Calu3 (cell line): ENCODE data around the gene RANBP17. TPM values are rescaled to one million over a fixed set of nuclear protein-coding genes. Genes with fewer than 3 reads are reported as not detected.

Experiments
- BruUV-seq: library from RNA; stranded (reverse); fragments of 400-500 nt; replicated peaks from 2 replicates; lab custom pipeline; 2021; lab: Mats Ljungman, UMichigan
- CTCF ChIA-PET: fragments of 300-600 bp; sonication (Branson Sonifier 250); formaldehyde crosslinking; loops from one replicate; lab custom pipeline; 2022; ENCODE audit warnings: antibody characterized with exemption; lab: Charles Lee
- DNase-seq: peaks from one replicate; pipeline ENCODE4 v3.0.0; 2022
- H3K27ac Mint-ChIP-seq: one replicate; pipeline ENCODE4 v1.8.0; 2022; ENCODE audit warnings: mixed read lengths; ENCODE audit not compliant: unreplicated experiment
- H3K27me3 Mint-ChIP-seq: one replicate; pipeline ENCODE4 v1.8.0; 2022; ENCODE audit warnings: mixed read lengths; ENCODE audit not compliant: unreplicated experiment
- H3K36me3 Mint-ChIP-seq: one replicate; pipeline ENCODE4 v1.8.0; 2022; ENCODE audit warnings: mild to moderate bottlenecking, moderate library complexity, mixed read lengths; ENCODE audit not compliant: insufficient read depth, unreplicated experiment
- H3K4me1 Mint-ChIP-seq: one replicate; pipeline ENCODE4 v1.8.0; 2022; ENCODE audit warnings: mild to moderate bottlenecking, low read depth, mixed read lengths; ENCODE audit not compliant: unreplicated experiment
- H3K4me3 Mint-ChIP-seq: one replicate; pipeline ENCODE4 v1.8.0; 2022; ENCODE audit warnings: mild to moderate bottlenecking, low read depth, moderate library complexity, mixed read lengths; ENCODE audit not compliant: unreplicated experiment
- H3K9me3 Mint-ChIP-seq: one replicate; pipeline ENCODE4 v1.8.0; 2022; ENCODE audit warnings: low read depth, mixed read lengths; ENCODE audit not compliant: unreplicated experiment
- intact Hi-C: fragments of 100-400 bp; cut with micrococcal nuclease; formaldehyde crosslinking; loops from one replicate; pipeline ENCODE4 v1.10.0; 2022; ENCODE audit not compliant: unreplicated experiment
- total RNA-seq: library from RNA; stranded (reverse); gene quantifications from 2 replicates; pipeline ENCODE4 v1.2.3, GENCODE V29; 2022
- TF ChIP-seq, protein P1 (sequence below): fragments of 200-600 bp; IDR thresholded peaks from one replicate; pipeline ENCODE4 v1.8.0; 2022; ENCODE audit warnings: antibody characterized with exemption; ENCODE audit not compliant: unreplicated experiment

RANBP17 gene
- total RNA-seq, 1 experiment from 2014 or later: 117 TPM

DNA sequence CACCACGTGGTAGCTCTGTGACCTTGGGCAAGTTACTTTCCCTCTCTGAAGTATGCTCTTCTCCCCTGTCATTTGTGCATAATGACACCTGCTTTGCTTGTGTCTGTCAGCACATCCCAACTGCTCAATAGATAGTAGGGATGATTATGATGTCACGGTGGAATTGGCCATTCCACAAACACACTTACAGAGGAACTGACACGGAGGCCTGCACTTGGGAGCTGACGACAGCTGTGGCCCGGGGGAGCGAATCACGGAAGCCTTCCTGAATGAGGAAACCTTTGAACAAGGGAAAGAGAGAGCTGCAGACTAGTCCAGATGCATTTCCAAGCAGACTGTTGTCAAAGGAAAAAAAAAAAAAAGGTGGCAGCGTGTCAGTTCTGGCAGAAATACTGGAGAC, 468.2 kb downstream of the RANBP17 start:
- TF ChIP-seq, protein P1, sequence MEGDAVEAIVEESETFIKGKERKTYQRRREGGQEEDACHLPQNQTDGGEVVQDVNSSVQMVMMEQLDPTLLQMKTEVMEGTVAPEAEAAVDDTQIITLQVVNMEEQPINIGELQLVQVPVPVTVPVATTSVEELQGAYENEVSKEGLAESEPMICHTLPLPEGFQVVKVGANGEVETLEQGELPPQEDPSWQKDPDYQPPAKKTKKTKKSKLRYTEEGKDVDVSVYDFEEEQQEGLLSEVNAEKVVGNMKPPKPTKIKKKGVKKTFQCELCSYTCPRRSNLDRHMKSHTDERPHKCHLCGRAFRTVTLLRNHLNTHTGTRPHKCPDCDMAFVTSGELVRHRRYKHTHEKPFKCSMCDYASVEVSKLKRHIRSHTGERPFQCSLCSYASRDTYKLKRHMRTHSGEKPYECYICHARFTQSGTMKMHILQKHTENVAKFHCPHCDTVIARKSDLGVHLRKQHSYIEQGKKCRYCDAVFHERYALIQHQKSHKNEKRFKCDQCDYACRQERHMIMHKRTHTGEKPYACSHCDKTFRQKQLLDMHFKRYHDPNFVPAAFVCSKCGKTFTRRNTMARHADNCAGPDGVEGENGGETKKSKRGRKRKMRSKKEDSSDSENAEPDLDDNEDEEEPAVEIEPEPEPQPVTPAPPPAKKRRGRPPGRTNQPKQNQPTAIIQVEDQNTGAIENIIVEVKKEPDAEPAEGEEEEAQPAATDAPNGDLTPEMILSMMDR: no peak
- Mint-ChIP-seq H3K27me3 (peaks cover 59% of the 10 kb centered on the region), H3K36me3 (no peaks in the 10 kb centered on the region), H3K4me1 (no peaks in the 10 kb centered on the region), H3K4me3 (no peak overlapping the region), H3K27ac (no peak overlapping the region), H3K9me3 (no peaks in the 10 kb centered on the region)
- no peak for DNase-seq
- intact Hi-C loops: no loop called here
- CTCF ChIA-PET: interaction anchor here (0.7 to 0.8 kb wide), 2 partner anchors 9 to 1054 kb away, joined by 5 to 9 read pairs; no protein-coding TSS in a partner anchor
- no TSS peak for BruUV-seq

DNA sequence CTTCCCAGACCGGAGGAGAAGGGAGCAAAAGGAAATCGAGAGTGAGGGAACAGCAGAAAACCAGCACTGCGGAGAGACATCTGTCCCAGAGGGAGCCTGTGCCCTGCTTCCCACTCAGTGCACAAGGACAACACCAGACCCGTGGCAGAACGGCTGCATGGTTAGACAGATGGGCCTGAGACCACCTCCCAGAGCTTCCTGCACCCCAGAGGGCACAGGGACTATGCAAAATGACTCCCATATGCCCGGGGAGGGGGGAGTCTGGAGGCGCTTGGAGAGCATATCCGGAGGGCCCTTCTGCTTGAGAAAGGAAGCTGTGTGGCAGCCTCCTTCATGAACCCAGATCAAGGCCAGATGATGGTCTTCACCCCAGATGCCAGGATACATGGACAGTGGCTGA, 473.8 kb downstream of the RANBP17 start:
- Mint-ChIP-seq H3K4me1 (no peaks in the 10 kb centered on the region), H3K27me3 (peaks cover 30% of the 10 kb centered on the region), H3K36me3 (peaks cover 9% of the 10 kb centered on the region), H3K4me3 (no peak overlapping the region), H3K27ac (no peak overlapping the region), H3K9me3 (no peaks in the 10 kb centered on the region)
- DNase-seq: no peak
- TF ChIP-seq, protein P1: no peak
- intact Hi-C loops: loop anchor here (2.0 to 5.0 kb wide), 5 partner anchors 17 to 697 kb away; no protein-coding TSS in a partner anchor
- BruUV-seq: no TSS peak
- CTCF ChIA-PET: interaction anchor here (1.0 kb wide), 2 partner anchors 27 to 128 kb away, joined by 3 to 10 read pairs; partner anchors contain the start of gene TLX3

DNA sequence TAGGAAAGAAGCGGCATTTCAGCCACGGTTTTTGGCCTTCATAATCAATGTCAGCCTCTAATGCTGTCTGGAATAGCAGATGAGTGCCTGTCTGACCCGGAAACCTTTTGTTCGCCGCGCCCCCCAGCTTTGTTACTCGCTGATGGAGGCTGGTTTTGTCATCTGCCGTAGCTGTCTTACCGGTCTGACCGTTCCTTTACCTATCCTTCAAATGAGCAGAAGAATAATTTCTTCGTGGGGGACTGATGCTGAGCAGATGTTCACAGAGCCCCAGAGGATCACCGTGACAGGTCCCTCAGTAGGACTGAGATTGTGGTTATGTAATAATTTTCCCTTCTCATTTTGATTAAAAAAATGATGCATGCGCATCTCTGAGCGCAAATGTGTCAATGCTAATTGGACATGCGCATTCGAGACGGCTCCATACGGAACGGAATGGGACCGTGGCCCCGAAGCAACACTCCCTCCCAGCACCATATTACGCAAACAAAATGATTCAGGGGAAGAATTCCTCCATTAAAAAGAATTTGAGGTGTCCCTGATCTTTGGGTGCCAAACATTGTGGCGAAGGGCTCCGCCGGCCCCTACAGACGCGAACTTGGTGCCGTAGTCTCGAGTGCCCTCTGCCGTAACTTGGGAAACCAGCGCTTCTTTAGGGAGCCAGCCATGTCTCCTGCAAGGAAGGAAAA, 474.8 kb downstream of the RANBP17 start:
- intact Hi-C loops: loop anchor here (1.0 to 5.0 kb wide), 7 partner anchors 18 to 698 kb away; no protein-coding TSS in a partner anchor
- CTCF ChIA-PET: interaction anchor here (0.6 to 1.4 kb wide), 6 partner anchors 28 to 129 kb away, joined by 3 to 10 read pairs (median 4); partner anchors contain the start of gene TLX3
- peaks cover 22% of the 10 kb centered on the region for H3K27me3 Mint-ChIP-seq

DNA sequence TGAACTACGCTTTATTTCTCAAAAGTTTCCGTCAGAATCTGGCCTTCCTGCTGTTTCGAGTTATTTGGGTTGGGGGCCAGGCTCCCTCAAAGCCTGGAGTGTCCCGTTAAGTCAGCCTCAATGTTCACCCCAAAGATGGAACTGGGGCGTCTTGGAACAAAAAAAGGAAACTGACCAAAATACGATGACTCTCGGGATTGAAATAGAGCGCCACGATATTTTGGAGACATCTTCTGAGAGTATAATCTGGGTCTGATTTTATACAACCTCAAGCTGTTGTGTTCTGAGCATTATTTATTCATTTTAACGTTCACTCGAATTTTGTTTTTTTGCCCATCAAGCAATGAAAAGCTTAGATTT, 475.4 kb downstream of the RANBP17 start:
- CTCF ChIA-PET: interaction anchor here (1.4 kb wide), 1 partner anchor 130 kb away, joined by 5 read pairs; no protein-coding TSS in a partner anchor
- no peak overlapping the region for H3K27ac Mint-ChIP-seq
- H3K9me3 Mint-ChIP-seq: no peaks in the 10 kb centered on the region
- no peak for DNase-seq
- TF ChIP-seq, protein P1: no peak
- intact Hi-C loops: loop anchor here (1.0 to 5.0 kb wide), 7 partner anchors 18 to 698 kb away; no protein-coding TSS in a partner anchor
- H3K4me1 Mint-ChIP-seq: no peaks in the 10 kb centered on the region
- no TSS peak for BruUV-seq
- H3K27me3 Mint-ChIP-seq: peaks cover 17% of the 10 kb centered on the region
- peaks cover 9% of the 10 kb centered on the region for H3K36me3 Mint-ChIP-seq
- H3K4me3 Mint-ChIP-seq: peak overlapping the region; percentile 70

More for the DNA sequence above, 474.8 kb downstream of the RANBP17 start:
- H3K27ac Mint-ChIP-seq: no peak overlapping the region
- H3K4me3 Mint-ChIP-seq: peak overlapping the region; percentile 70
- no peaks in the 10 kb centered on the region for H3K4me1 Mint-ChIP-seq
- no peaks in the 10 kb centered on the region for H3K9me3 Mint-ChIP-seq
- peaks cover 9% of the 10 kb centered on the region for H3K36me3 Mint-ChIP-seq
- BruUV-seq: no TSS peak
- peak; percentile 68 for DNase-seq
- TF ChIP-seq, protein P1: peak; percentile 80
